ENCODE data around the gene SPTLC2. TPM values are rescaled to one million over a fixed set of nuclear protein-coding genes. Genes with fewer than 3 reads are reported as not detected.
"Not testable (repeated sequence)": the region's sequence is repeated elsewhere in the genome, so short reads cannot be mapped to it uniquely, and the experiment has no call there.

The SPTLC2 gene
- total RNA-seq, 1 donor from 2014 or later, result 44.2 TPM

- H3K4me1 ChIP-seq, result peaks cover 3% of the 10 kb centered on the region
- H3K9me3 ChIP-seq, result no peaks in the 10 kb centered on the region
- H3K27me3 ChIP-seq, result no peaks in the 10 kb centered on the region
- no peak overlapping the region for H3K4me3 ChIP-seq
- TF ChIP-seq, protein P1, sequence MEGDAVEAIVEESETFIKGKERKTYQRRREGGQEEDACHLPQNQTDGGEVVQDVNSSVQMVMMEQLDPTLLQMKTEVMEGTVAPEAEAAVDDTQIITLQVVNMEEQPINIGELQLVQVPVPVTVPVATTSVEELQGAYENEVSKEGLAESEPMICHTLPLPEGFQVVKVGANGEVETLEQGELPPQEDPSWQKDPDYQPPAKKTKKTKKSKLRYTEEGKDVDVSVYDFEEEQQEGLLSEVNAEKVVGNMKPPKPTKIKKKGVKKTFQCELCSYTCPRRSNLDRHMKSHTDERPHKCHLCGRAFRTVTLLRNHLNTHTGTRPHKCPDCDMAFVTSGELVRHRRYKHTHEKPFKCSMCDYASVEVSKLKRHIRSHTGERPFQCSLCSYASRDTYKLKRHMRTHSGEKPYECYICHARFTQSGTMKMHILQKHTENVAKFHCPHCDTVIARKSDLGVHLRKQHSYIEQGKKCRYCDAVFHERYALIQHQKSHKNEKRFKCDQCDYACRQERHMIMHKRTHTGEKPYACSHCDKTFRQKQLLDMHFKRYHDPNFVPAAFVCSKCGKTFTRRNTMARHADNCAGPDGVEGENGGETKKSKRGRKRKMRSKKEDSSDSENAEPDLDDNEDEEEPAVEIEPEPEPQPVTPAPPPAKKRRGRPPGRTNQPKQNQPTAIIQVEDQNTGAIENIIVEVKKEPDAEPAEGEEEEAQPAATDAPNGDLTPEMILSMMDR (IDR thresholded peaks at IDR 0.05), result no peak
- DNase-seq, result no peak
- ATAC-seq, result no peak
- H3K36me3 ChIP-seq, result no peaks in the 10 kb centered on the region
- H3K27ac ChIP-seq, result no peak overlapping the region
- intact Hi-C loops (cut with DNase I), result no loop called here
These were observed 29.2 kb upstream of the SPTLC2 start for GRCh38 chr14:77645520-77646230.

GRCh38 chr14:77642407-77642806, 26.0 kb upstream of the SPTLC2 start:
- peak overlapping the region; percentile 89 for H3K27ac ChIP-seq
- intact Hi-C loops (cut with DNase I), result no loop called here
- DNase-seq (no peak), ATAC-seq (no peak)
- TF ChIP-seq, protein P1 (IDR thresholded peaks at IDR 0.05), result no peak
- H3K4me1 ChIP-seq, result peaks cover 3% of the 10 kb centered on the region
- peak overlapping the region; percentile 58 for H3K4me3 ChIP-seq
- H3K9me3 ChIP-seq, result peaks cover 3% of the 10 kb centered on the region
- H3K36me3 ChIP-seq, result no peaks in the 10 kb centered on the region
- H3K27me3 ChIP-seq, result no peaks in the 10 kb centered on the region

DNA sequence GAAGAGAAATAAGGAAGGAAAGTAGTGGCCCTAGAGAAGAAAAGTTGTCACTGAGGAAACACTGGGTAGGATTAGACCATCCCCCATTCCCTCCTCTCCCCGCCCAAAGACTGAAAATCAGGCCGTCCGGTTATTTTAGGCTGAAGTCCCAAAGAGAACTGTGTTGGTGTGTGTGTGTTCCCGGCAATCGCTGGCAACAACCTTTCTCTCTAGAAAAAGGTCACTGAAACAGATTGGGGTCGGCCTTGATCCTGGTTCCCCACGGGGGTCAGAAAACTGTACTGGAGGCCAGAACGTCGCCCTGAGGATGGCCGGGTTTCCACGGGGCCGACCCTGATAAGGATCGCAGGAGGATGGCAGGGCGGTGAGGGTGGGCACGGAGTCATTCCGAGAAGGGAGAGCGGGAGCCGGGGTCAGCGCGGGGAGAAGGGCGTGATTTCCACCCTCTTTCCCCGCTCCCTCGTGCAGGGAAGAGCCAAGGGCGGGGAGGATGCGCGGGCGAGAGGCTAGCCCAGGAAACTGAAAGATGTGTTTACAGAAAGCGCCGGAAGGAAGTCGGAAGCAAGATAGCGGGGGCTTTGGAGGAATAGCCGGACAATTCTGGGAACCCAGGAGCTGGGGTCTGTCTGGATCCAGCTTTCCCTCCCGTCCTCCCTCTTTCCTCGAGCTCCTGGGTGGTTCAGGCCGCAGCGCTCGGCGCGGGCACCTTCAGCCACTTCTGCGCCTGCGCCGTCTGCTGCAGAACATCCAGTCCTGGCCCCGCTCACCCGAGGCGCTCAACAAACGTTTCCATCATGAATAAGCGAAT, 25.3 kb upstream of the SPTLC2 start:
- Histone ChIP-seq H3K27me3 (no peaks in the 10 kb centered on the region), H3K27ac (peak overlapping the region; percentile 89), H3K36me3 (no peaks in the 10 kb centered on the region), H3K4me3 (peak overlapping the region; percentile 58), H3K9me3 (peaks cover 3% of the 10 kb centered on the region), H3K4me1 (peaks cover 3% of the 10 kb centered on the region)
- peak; percentile 90 for ATAC-seq
- intact Hi-C loops (cut with DNase I), result no loop called here
- TF ChIP-seq, protein P1 (IDR thresholded peaks at IDR 0.05), result no peak
- peak; percentile 91 for DNase-seq

- Histone ChIP-seq H3K36me3 (no peaks in the 10 kb centered on the region), H3K27ac (peak overlapping the region; percentile 89), H3K4me3 (peak overlapping the region; percentile 58), H3K27me3 (no peaks in the 10 kb centered on the region), H3K9me3 (peaks cover 3% of the 10 kb centered on the region), H3K4me1 (peaks cover 3% of the 10 kb centered on the region)
- ATAC-seq, result peak; percentile 20
- TF ChIP-seq, protein P1 (IDR thresholded peaks at IDR 0.05), result no peak
- intact Hi-C loops (cut with DNase I), result no loop called here
- no peak for DNase-seq
These were observed 24.5 kb upstream of the SPTLC2 start for GRCh38 chr14:77640756-77641533.

DNA sequence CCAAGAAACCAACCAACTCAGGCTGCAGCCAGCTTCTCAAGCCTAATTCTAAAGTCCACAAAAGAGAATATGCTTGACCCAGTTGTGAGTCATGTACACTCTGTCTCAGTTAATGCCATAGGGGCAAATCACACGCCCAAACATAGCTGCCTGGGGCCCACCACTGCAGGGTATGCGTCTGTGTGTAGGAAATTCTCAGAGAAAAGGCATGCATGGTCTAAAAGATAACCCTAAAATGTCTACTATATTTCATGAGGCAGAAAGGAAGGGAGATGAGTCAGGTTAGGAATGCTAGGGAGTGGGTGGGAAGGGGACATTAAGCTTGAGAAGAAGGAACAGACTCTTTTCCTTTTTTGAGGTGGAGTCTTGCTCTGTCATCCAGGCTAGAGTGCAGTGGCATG, 22.3 kb upstream of the SPTLC2 start:
- H3K9me3 ChIP-seq, result peaks cover 3% of the 10 kb centered on the region
- no peaks in the 10 kb centered on the region for H3K27me3 ChIP-seq
- no peak for ATAC-seq
- no peaks in the 10 kb centered on the region for H3K36me3 ChIP-seq
- no peak overlapping the region for H3K4me3 ChIP-seq
- TF ChIP-seq, protein P1 (IDR thresholded peaks at IDR 0.05), result no peak
- intact Hi-C loops (cut with DNase I), result no loop called here
- H3K4me1 ChIP-seq, result peaks cover 3% of the 10 kb centered on the region
- H3K27ac ChIP-seq, result no peak overlapping the region
- no peak for DNase-seq

GRCh38 chr14:77635869-77636268, 19.4 kb upstream of the SPTLC2 start:
- H3K27me3 ChIP-seq; DNase-seq; H3K4me3 ChIP-seq; H3K27ac ChIP-seq; ATAC-seq; intact Hi-C loops (cut with DNase I); H3K9me3 ChIP-seq; H3K4me1 ChIP-seq; H3K36me3 ChIP-seq: not testable (repeated sequence)

DNA sequence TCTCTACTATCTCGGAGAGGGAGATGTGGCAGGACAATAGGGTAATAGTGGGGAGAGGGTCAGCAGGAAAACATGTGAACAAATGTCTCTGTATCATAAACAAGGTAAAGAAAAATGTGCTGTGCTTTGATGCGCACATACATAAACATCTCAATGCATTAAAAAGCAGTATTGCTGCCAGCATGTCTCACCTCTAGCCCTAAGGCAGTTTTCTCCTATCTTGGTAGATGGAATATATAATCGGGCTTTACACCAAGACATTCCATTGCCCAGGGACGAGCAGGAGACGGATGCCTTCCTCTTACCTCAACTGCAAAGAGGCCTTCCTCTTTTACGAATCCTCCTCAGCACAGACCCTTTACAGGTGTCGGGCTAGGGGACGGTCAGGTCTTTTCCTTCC, 19.0 kb upstream of the SPTLC2 start:
- H3K4me1 ChIP-seq; H3K27me3 ChIP-seq; H3K27ac ChIP-seq; H3K4me3 ChIP-seq; DNase-seq; ATAC-seq; H3K36me3 ChIP-seq; H3K9me3 ChIP-seq; intact Hi-C loops (cut with DNase I): not testable (repeated sequence)

All from upper lobe of right lung (tissue), 1 donor.